ENCODE results near the gene PLCL1. TPM values are rescaled to one million over a fixed set of nuclear protein-coding genes. Genes with fewer than 3 reads are reported as not detected.
A peak's percentile ranks its signal among the peaks of the same experiment; 100 is the strongest.

Gene PLCL1
- total RNA-seq, 6 donors from 2014 or later: 5.3 to 17.0 (median 8.1) TPM

GRCh38 chr2:197786010-197786877, 18.1 kb upstream of the PLCL1 start:
- peak; percentile 55 to 75 (median 62) for TF ChIP-seq CTCF (IDR thresholded peaks at IDR 0.05)
- TF ChIP-seq POLR2AphosphoS5 (IDR thresholded peaks at IDR 0.05): no peak
- peak overlapping the region; percentile 23 to 53 (median 46) for H3K4me3 ChIP-seq
- 11 to 15% methylated on average over 18 to 74 of the region's 79 CpGs for WGBS, 2 donors
- peaks cover 0 to 12% (median 7%) of the 10 kb centered on the region in 4 donors for H3K27me3 ChIP-seq
- H3K9me3 ChIP-seq: no peaks in the 10 kb centered on the region
- H3K36me3 ChIP-seq: no peaks in the 10 kb centered on the region
- H3K27ac ChIP-seq: no peak overlapping the region
- ATAC-seq (ENCODE audit: low FRiP score in 2 of 2) (peak; percentile 34 to 68), DNase-seq (peak; percentile 45 to 92)
- H3K4me1 ChIP-seq: peaks cover 6 to 14% (median 10%) of the 10 kb centered on the region in 4 donors

GRCh38 chr2:197793456-197793855, 10.9 kb upstream of the PLCL1 start:
- ATAC-seq (ENCODE audit: low FRiP score in 2 of 2): no peak
- DNase-seq: no peak
- no peaks in the 10 kb centered on the region for H3K9me3 ChIP-seq
- no peak overlapping the region for H3K4me3 ChIP-seq
- no peaks in the 10 kb centered on the region for H3K36me3 ChIP-seq
- 83 to 93% methylated on average over 1 of the region's 1 CpG for WGBS, 2 donors
- TF ChIP-seq POLR2A (IDR thresholded peaks at IDR 0.05): no peak
- TF ChIP-seq EP300 (IDR thresholded peaks at IDR 0.05): no peak
- no peak for TF ChIP-seq CTCF (IDR thresholded peaks at IDR 0.05)
- TF ChIP-seq POLR2AphosphoS5 (IDR thresholded peaks at IDR 0.05): no peak
- H3K27ac ChIP-seq: no peak overlapping the region
- H3K27me3 ChIP-seq: no peaks in the 10 kb centered on the region
- no peaks in the 10 kb centered on the region for H3K4me1 ChIP-seq

GRCh38 chr2:197795277-197795676, 9.1 kb upstream of the PLCL1 start:
- Histone ChIP-seq H3K27me3 (no peaks in the 10 kb centered on the region), H3K9me3 (no peaks in the 10 kb centered on the region), H3K4me3 (no peak overlapping the region), H3K27ac (no peak overlapping the region), H3K4me1 (no peaks in the 10 kb centered on the region), H3K36me3 (no peaks in the 10 kb centered on the region)
- TF ChIP-seq EP300 (IDR thresholded peaks at IDR 0.05): no peak
- TF ChIP-seq CTCF (IDR thresholded peaks at IDR 0.05): no peak
- no peak for TF ChIP-seq POLR2A (IDR thresholded peaks at IDR 0.05)
- no peak for TF ChIP-seq POLR2AphosphoS5 (IDR thresholded peaks at IDR 0.05)
- DNase-seq: no peak
- ATAC-seq (ENCODE audit: low FRiP score in 2 of 2): no peak

DNA sequence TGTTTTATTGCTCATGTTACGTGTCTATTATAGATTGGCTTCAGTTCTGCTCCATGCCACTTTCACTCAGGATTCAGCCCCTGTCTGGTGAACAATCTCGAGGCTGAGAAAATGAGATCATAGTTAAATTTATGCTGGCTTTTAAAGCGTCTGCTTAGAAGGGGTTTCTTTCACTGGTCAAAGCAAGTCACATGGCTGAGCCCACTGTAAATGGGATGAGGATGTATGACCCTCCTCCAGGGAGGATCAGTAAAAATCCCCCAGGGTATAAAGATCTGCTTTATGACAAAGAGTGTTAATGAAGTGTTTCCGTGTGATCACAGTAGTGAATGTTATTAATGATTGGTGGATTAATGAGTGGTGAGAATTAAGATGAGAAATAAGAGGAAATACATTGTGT, 6.2 kb upstream of the PLCL1 start:
- no peak for DNase-seq
- TF ChIP-seq CTCF (IDR thresholded peaks at IDR 0.05) (no peak), POLR2A (IDR thresholded peaks at IDR 0.05) (no peak), EP300 (IDR thresholded peaks at IDR 0.05) (no peak), POLR2AphosphoS5 (IDR thresholded peaks at IDR 0.05) (no peak)

DNA sequence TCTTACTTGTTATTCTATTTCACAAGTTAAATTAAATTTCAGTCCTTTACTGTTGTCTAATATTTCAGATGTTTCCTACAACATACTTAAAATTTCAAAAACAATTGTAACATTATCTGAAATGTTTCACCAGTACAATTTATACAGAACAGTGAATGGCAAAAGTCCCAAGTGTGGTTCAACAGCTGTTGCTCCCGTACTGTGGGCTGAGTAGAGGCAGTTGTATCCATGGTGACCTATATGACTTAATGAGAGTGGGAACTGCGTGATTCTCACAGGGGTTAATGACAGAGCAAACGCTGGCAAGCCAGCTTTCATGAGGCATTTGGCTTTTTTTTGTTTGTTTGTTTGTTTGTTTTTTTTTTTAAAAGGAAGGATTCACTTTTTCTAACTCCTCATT, 5.3 kb upstream of the PLCL1 start:
- Histone ChIP-seq H3K9me3 (no peaks in the 10 kb centered on the region), H3K27ac (no peak overlapping the region)

More for the DNA sequence above, 6.2 kb upstream of the PLCL1 start:
- no peak for ATAC-seq (ENCODE audit: low FRiP score in 2 of 2)
- no peak overlapping the region for H3K27ac ChIP-seq
- no peaks in the 10 kb centered on the region for H3K9me3 ChIP-seq
- H3K4me1 ChIP-seq: peaks cover 0 to 1% (median 0%) of the 10 kb centered on the region in 4 donors
- no peaks in the 10 kb centered on the region for H3K27me3 ChIP-seq
- H3K36me3 ChIP-seq: no peaks in the 10 kb centered on the region
- WGBS, 2 donors: 61 to 78% methylated on average over 4 of the region's 4 CpGs
- no peak overlapping the region for H3K4me3 ChIP-seq

More for the DNA sequence above, 5.3 kb upstream of the PLCL1 start:
- WGBS, 2 donors: 67 to 77% methylated on average over 3 of the region's 3 CpGs
- Histone ChIP-seq H3K27me3 (no peaks in the 10 kb centered on the region), H3K4me1 (peaks cover 3 to 7% (median 5%) of the 10 kb centered on the region in 4 donors), H3K4me3 (no peak overlapping the region), H3K36me3 (no peaks in the 10 kb centered on the region)
- DNase-seq (no peak), ATAC-seq (ENCODE audit: low FRiP score in 2 of 2) (no peak)
- TF ChIP-seq EP300 (IDR thresholded peaks at IDR 0.05): no peak
- TF ChIP-seq POLR2AphosphoS5 (IDR thresholded peaks at IDR 0.05): no peak
- no peak for TF ChIP-seq CTCF (IDR thresholded peaks at IDR 0.05)
- no peak for TF ChIP-seq POLR2A (IDR thresholded peaks at IDR 0.05)
